PFSK-1 (cell line): ENCODE data around the gene PHF13.

Experiments used
- FOXP2 ChIP-seq: optimal IDR thresholded peaks from 2 replicates; pipeline ENCODE3; 2011; ENCODE audit warnings: borderline replicate concordance, control low read depth, inconsistent platforms; ENCODE audit not compliant: insufficient read depth; ENCODE audit errors: extremely low read length, extremely low read depth
- POLR2AphosphoS5 ChIP-seq: IDR thresholded peaks from 2 replicates; pipeline ENCODE4 v1.6.1; 2012; ENCODE audit warnings: low read depth, mild to moderate bottlenecking, control low read depth, low read length, moderate library complexity
- SIN3A ChIP-seq: IDR thresholded peaks from 2 replicates; pipeline ENCODE4 v1.6.1; 2012; ENCODE audit warnings: mild to moderate bottlenecking, low read length, moderate library complexity, borderline replicate concordance; ENCODE audit not compliant: insufficient read depth
- TAF1 ChIP-seq: IDR thresholded peaks from 2 replicates; pipeline ENCODE4 v1.6.1; 2012; ENCODE audit warnings: low read length, control low read depth, borderline replicate concordance; ENCODE audit not compliant: insufficient read depth

DNA sequence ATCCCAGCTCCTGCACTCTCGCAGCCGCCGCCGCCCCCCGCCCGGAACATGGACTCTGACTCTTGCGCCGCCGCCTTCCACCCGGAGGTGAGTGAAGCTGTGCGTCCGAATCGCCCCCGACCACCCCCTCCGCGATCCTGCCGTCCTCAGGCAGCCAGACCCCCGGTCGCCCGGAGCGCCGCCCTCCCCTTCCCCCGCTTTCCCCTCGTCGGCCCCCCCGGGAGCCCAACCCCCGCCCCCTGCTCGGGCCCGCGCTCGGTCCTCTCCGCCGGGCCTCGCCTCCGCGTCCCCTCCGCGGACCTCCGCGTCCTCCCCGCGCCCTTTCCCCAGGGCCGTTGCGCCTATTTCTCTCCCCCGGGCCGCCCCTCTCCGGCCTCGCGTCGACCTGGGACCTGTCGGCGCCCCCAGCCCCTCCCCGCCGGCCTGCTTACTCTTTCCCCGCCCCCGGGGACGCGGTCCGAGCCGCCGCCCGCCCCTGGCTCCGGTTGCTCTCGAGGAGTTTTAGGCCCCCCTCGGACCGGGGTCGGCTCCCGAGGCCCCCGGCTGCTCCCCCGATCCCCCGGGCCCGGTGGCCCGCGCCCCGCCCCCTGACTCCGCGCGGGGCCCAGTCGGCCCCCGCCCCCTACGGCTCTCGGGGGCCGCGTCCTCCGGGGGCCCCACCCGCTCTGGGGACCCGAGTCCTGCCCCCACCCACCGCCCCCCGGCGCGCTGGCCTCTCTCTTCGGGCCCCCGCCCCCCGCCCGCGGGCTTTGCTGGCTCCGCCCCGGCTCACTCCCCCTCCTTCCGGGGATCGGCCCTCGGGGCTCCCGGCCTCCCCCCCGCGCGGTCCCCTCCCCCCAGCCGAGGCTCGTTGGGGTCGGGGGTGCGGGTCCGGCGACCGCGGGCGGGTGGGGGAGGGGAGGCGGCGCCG is 743 bp downstream of the PHF13 start:
- TF ChIP-seq TAF1 (no peak), POLR2AphosphoS5 (no peak), FOXP2 (no peak), SIN3A (no peak; the same call in 1 of the 2 replicates)
